PC-3 (cell line): ENCODE data around the gene OPRL1. TPM values are rescaled to one million over a fixed set of nuclear protein-coding genes. Genes with fewer than 3 reads are reported as not detected.
A peak's percentile ranks its signal among the peaks of the same experiment; 100 is the strongest.

Experiments used
- ATAC-seq: fragments of 200-7000 bp; cut with Tn5 transposase; 2 replicates; pipeline ENCODE4 v1.9.1; 2020; ENCODE audit warnings: mild to moderate bottlenecking, moderate library complexity
- Bru-seq: library from RNA; stranded (reverse); fragments of 400-500 nt; gene quantifications from one replicate; lab custom pipeline; 2021; lab: Mats Ljungman, UMichigan
- BruChase-seq, 2 experiments: library from RNA; stranded (reverse); fragments of 400-500 nt; gene quantifications; one replicate each; lab custom pipeline; 2021; lab: Mats Ljungman, UMichigan
- BruUV-seq: library from RNA; stranded (reverse); fragments of 400-500 nt; replicated peaks from 2 replicates; lab custom pipeline; 2021; lab: Mats Ljungman, UMichigan
- CTCF ChIA-PET: fragments of 300-600 bp; sonication (Branson Sonifier 250); formaldehyde crosslinking; loops from one replicate; lab custom pipeline; 2022; ENCODE audit warnings: antibody characterized with exemption; lab: Charles Lee
- POLR2A ChIA-PET: fragments of 300-600 bp; sonication (Branson Sonifier 250); formaldehyde crosslinking; loops from one replicate; lab custom pipeline; 2022; ENCODE audit warnings: antibody characterized with exemption; ENCODE audit not compliant: unreplicated experiment; lab: Charles Lee
- DNase-seq: peaks from one replicate; pipeline ENCODE4 v3.0.0-alpha.2; 2015
- H2AFZ ChIP-seq: fragments of 300-600 bp; sonication (generic); 2 replicates; pipeline ENCODE4 v1.6.0; 2016; ENCODE audit warnings: antibody characterized with exemption, low read length
- H3F3A ChIP-seq: fragments of 300-600 bp; sonication (generic); one replicate; pipeline ENCODE4 v1.6.0; 2017; ENCODE audit warnings: antibody characterized with exemption, low read length, control low read depth, mild to moderate bottlenecking; ENCODE audit not compliant: unreplicated experiment
- H3K27ac ChIP-seq: fragments of 300-600 bp; sonication (generic); 2 replicates; pipeline ENCODE4 v1.5.1; 2016; ENCODE audit warnings: mild to moderate bottlenecking, low read length
- H3K27me3 ChIP-seq: fragments of 300-600 bp; sonication (generic); 2 replicates; pipeline ENCODE4 v1.6.1; 2016; ENCODE audit warnings: low read length, mixed read lengths
- H3K36me3 ChIP-seq: fragments of 300-600 bp; sonication (generic); 2 replicates; pipeline ENCODE4 v1.6.1; 2016; ENCODE audit warnings: low read depth, mixed run types, low read length, mixed read lengths
- H3K4me1 ChIP-seq: fragments of 300-600 bp; sonication (generic); 2 replicates; pipeline ENCODE4 v1.5.1; 2016; ENCODE audit warnings: low read length; ENCODE audit not compliant: insufficient read depth
- H3K4me2 ChIP-seq: fragments of 300-600 bp; sonication (generic); 2 replicates; pipeline ENCODE4 v1.6.0; 2016; ENCODE audit warnings: low read length
- H3K4me3 ChIP-seq: fragments of 300-600 bp; sonication (generic); 2 replicates; pipeline ENCODE4 v1.5.1; 2016; ENCODE audit warnings: mild to moderate bottlenecking, low read length, mixed read lengths
- H3K79me2 ChIP-seq: fragments of 300-600 bp; sonication (generic); 2 replicates; pipeline ENCODE4 v1.6.1; 2017; ENCODE audit warnings: low read length, mixed read lengths
- H3K9ac ChIP-seq: fragments of 300-600 bp; sonication (generic); 2 replicates; pipeline ENCODE4 v1.6.0; 2016; ENCODE audit warnings: mild to moderate bottlenecking, low read length
- H3K9me2 ChIP-seq: fragments of 300-600 bp; sonication (generic); replicated peaks from 2 replicates; pipeline ENCODE4 v1.6.1; 2016; ENCODE audit warnings: mixed run types, low read length, mixed read lengths
- H3K9me3 ChIP-seq: fragments of 300-600 bp; sonication (generic); 2 replicates; pipeline ENCODE4 v1.6.1; 2016; ENCODE audit warnings: low read length, mixed read lengths
- H4K20me1 ChIP-seq: fragments of 300-600 bp; sonication (generic); 2 replicates; pipeline ENCODE4 v1.6.1; 2016; ENCODE audit warnings: low read length, mixed read lengths
- CTCF ChIP-seq: fragments of 300-600 bp; sonication (generic); conservative IDR thresholded peaks from 2 replicates; pipeline ENCODE4 v1.5.1; 2017; ENCODE audit warnings: antibody characterized with exemption, low read depth, mild to moderate bottlenecking, low read length
- EZH2 ChIP-seq: fragments of 300-600 bp; sonication (generic); IDR thresholded peaks from one replicate; pipeline ENCODE4 v1.6.1; 2017; ENCODE audit warnings: antibody characterized with exemption, mild to moderate bottlenecking, low read length; ENCODE audit not compliant: unreplicated experiment
- EZH2phosphoT487 ChIP-seq: fragments of 300-600 bp; sonication (generic); IDR thresholded peaks from 2 replicates; pipeline ENCODE4 v1.6.1; 2018; ENCODE audit warnings: mild to moderate bottlenecking, antibody characterized with exemption, low read length, borderline replicate concordance
- intact Hi-C: fragments of 100-400 bp; cut with micrococcal nuclease; formaldehyde crosslinking; loops from 2 replicates; pipeline ENCODE4 v1.9.0; 2023
- long read RNA-seq: library from polyadenylated mRNA; unstranded; transcript quantifications from one replicate; pipeline ENCODE4 v2.0.0, GENCODE V29; 2021; ENCODE audit not compliant: unreplicated experiment
- total RNA-seq: library from RNA; depleted of rRNA; stranded (reverse); fragments of >200 nt; gene quantifications from 2 replicates; pipeline ENCODE4 v1.2.3, GENCODE V29; 2014; rRNA removed

OPRL1 gene
- total RNA-seq: 5.6 and 7.4 TPM in 2 replicates
- Bru-seq, nascent RNA: percentile 43 among the genes with signal in this experiment
- percentile 64 among the genes with signal in this experiment for BruChase-seq, experiment 1, labeled RNA remaining after a 6-hour chase
- percentile 49 among the genes with signal in this experiment for BruChase-seq, experiment 2, labeled RNA remaining after a 2-hour chase
- long read RNA-seq, transcript OPRL1-201 (5 exons, 3,321 nt): major isoform, 5 of 38 reads
- long read RNA-seq, partial matches to known transcripts: 23 of 38 reads
- long read RNA-seq, other reads (novel, unspliced or antisense): 7 of 38 reads

- intact Hi-C loops: no loop called here
- no peaks in the 10 kb centered on the region for H3K36me3 ChIP-seq
- peak within 1 kb of the TSS; percentile 45 for H3K27ac ChIP-seq
- ChIA-PET POLR2A (no interaction called here), CTCF (interaction anchor here (0.6 kb wide), 1 partner anchor 498 kb away, joined by 3 read pairs; no protein-coding TSS in a partner anchor)
- DNase-seq (peak; percentile 16), ATAC-seq (peak; percentile 21)
- peaks cover 24% of the 10 kb centered on the region for H3K4me1 ChIP-seq
- TSS peak; percentile 69 for BruUV-seq
- H3K9me2 ChIP-seq: no peaks in the 10 kb centered on the region
- TF ChIP-seq CTCF: no peak
- no peak for TF ChIP-seq EZH2phosphoT487
- TF ChIP-seq EZH2: no peak
- no peaks in the 10 kb centered on the region for H3F3A ChIP-seq
- H2AFZ ChIP-seq: peak within 1 kb of the TSS; percentile 93
- peaks cover 19% of the 10 kb centered on the region for H3K79me2 ChIP-seq
- peak within 1 kb of the TSS; percentile 100 for H3K4me2 ChIP-seq
- no peaks in the 10 kb centered on the region for H4K20me1 ChIP-seq
- H3K4me3 ChIP-seq: peak within 1 kb of the TSS; percentile 97
- H3K9me3 ChIP-seq: no peaks in the 10 kb centered on the region
- H3K9ac ChIP-seq: peak within 1 kb of the TSS; percentile 90
- H3K27me3 ChIP-seq: no peaks in the 10 kb centered on the region
Measured at GRCh38 chr20:64080013-64080812, at the start of gene OPRL1. Gene OPRL1, plus strand, starts transcription at chr20:64080082. Its CDS starts 12,639 bp downstream, at chr20:64092721.

- CTCF ChIA-PET: no interaction called here
- intact Hi-C loops: no loop called here
- ATAC-seq (no peak), DNase-seq (no peak)
- H3K9ac ChIP-seq: no peak overlapping the region
- no peak overlapping the region for H3K4me2 ChIP-seq
- no peaks in the 10 kb centered on the region for H3K4me1 ChIP-seq
- no TSS peak for BruUV-seq
- no peaks in the 10 kb centered on the region for H3K9me2 ChIP-seq
- no peak for TF ChIP-seq EZH2phosphoT487
- no peak for TF ChIP-seq CTCF
- no peak for TF ChIP-seq EZH2
- H3F3A ChIP-seq: no peaks in the 10 kb centered on the region
- H3K9me3 ChIP-seq: no peaks in the 10 kb centered on the region
- POLR2A ChIA-PET: no interaction called here
- no peak overlapping the region for H2AFZ ChIP-seq
- no peaks in the 10 kb centered on the region for H3K79me2 ChIP-seq
- H4K20me1 ChIP-seq: no peaks in the 10 kb centered on the region
- no peak overlapping the region for H3K4me3 ChIP-seq
- H3K27me3 ChIP-seq: no peaks in the 10 kb centered on the region
- no peak overlapping the region for H3K27ac ChIP-seq
- H3K36me3 ChIP-seq: peaks cover 25% of the 10 kb centered on the region
Measured at GRCh38 chr20:64030371-64031134, 49.3 kb upstream of the OPRL1 start.
